Stimulated activated CD8-positive, alpha-beta memory T cell treated with anti-CD3 and anti-CD28 coated beads, Interleukin-15, amount 100 ng/mL, for 1 hour (primary cell): Measurements from ENCODE around the gene FGFR2.

Experiments
- DNase-seq: peaks from one replicate; pipeline ENCODE4 v3.0.0-alpha.2; 2020; ENCODE audit warnings: low read depth

The FGFR2 gene

GRCh38 chr10:121610798-121611323 is 12.6 kb upstream of the FGFR2 start:
- DNase-seq, result no peak

DNA sequence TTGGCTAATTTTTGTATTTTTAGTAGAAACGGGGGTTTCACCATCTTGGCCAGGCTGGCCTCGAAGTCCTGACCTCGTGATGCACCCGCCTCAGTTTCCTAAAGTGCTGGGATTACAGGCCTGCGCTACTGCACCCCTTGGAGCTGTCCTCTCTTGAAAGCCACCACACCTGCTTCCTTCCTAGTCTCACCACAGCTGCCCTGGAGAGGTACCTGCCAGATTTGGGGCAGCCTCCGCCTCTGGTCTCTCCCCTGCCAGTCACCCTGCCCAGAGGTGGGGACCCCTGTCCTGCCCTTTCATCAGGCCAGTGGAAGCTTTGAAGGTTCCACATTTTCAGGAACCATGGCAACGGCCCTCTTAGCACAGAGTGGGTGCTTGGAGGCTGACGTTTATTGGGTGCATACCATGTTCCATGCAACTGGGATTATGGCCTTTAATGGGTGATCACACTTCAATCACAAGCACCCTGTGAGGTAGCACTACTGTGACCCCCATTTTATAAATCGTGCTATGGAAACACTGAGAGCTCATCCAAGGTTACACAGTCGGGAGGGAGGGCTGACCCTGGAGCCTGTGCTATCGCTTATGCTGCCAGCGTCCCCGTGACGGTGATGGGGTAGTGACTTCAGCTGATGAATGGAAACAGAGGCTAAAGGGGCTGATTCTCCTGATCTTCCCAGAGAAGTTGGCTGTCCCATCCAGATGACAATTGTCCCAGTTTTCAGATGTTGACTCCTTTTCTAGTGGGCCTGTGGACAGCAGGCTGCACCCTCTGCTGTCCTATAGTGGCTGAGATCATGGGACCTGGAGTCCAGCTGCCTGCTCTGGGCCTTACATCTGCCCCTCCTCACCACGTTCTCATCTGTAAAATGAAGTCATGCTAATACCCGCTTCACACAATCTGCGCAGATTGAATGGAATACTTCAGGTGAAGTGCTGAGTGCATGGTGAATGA is 11.5 kb upstream of the FGFR2 start:
- DNase-seq, result no peak

DNA sequence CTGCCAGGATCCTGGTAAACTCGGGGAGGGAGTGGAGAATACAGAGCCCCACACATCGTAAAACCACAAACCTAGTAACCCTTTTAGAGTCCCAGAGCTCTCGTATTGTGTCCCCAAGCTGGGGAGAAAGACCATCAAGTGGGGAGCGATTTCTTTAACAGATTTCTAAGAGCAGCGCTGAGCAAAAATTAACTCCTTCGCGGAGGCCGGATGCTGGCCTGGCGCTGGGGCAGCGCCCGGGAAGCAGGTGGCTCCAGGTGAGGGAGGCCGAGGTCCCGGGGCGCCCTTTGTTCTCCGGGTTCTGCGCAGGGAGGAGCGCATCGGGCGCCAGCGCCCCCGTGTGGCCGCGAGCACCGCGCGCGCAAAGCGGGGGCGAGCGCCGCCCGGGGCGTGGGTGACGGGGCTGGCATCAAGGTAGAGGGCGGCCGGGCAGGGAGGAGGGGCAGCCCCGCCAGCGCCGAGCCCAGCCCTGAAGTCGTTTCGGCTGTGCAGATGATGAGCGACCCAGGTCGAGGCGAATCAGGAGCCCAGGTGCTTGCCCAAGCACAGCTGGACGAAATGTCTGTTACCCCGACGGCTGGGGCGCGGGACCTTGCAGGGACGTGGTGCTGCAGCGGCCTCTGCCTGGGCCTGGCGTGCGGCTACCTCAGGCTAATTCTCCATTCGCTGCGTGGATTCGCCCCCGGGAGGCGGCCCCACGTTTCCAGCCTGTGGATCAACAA is 10.4 kb upstream of the FGFR2 start:
- DNase-seq, result no peak

DNA sequence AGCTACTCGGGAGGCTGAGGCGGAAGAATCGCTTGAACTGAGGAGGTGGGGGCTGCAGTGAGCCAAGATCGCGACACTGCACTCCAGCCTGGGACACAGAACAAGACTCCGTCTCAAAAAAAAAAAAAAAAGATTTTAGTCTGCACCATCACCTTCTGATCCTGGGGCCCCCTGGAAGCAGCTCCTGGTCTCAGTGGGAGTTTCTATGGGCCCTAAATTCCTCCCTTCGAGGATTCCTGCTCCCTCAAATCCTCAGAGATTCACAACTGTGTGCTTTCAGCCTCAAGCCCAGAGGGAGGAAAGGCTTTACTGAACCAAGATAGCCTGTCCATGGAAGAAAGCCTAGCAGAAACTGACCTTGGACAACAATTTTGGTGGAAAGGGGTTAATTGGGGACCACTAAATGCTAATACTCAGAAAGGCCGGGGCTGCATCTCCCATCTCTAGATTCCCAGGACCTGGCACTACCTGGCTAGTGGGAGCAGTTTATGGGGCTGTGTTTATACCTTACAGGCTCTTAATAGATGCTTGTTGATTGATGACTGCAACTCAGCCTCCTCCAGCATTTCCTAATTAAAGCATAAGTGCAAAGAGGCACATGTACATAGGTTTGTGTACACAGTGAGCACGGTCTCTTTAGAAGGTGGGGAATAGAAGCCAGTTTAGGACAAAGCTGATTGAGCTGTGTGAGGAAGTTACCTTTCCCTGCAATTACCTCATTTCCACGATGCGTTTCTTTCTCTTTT is 9.2 kb upstream of the FGFR2 start:
- no peak for DNase-seq

- DNase-seq, result no peak
Observed at GRCh38 chr10:121605708-121606107, 7.5 kb upstream of the FGFR2 start.

- DNase-seq, result no peak
Observed at GRCh38 chr10:121601458-121601857, 3.2 kb upstream of the FGFR2 start.

DNA sequence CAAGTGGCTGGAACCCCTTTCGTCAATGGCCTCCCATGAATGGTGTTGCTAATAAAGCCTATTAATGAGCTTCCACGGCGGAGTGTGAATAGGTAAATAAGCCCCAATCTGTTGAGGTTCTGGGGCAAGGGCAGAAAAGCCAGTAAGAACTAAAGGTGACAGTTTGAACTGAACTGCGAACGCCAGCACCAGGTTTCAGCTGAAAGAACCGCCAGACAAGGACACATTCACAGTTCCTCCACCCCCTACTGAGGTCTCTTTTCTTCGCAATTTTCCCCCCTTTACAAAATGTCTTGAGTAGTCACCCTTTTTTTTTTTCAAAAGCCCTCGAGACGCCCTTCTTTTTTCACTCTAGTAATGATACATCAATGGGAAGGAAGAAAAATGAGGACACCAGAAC is 2.4 kb upstream of the FGFR2 start:
- no peak for DNase-seq

- no peak for DNase-seq
Observed at GRCh38 chr10:121599947-121600346, 1.7 kb upstream of the FGFR2 start.

DNA sequence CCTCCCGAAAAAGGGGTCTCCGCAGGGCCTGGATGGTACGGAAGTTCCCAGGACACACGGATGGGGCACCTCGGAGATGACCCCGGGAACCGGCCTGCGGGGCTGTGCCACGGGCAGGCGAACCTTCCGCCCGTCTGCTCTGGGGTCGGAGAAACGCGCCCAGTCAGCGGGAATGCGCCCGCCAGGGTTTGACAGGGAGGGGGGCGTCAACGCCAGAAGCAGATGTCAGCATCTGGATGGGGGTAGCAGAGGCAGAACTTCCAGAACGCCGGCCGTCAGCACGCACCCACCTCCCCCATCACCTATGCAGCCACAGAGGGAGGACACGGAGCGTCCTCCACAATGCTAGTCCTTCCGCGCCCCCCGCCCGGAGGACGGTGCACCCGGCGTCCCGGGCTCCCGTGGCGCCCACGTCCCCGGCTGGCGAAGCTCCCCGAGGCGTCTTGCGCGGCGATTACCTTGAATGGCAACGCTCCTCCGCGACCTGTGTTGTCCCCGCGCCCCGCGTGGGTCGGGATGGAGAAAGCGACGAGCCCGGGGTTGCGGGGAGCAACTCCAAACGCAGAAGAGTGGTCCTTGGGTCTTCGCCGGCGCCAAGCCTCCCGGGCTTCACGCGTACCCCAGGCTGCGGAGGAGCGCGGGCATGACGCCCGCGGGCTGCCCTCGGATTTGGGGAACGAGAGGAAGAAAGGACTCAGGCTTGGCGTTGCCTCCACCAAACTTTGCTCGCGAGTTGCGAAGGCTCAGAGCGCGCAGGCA is 561 bp downstream of the FGFR2 start:
- no peak for DNase-seq

GRCh38 chr10:121596689-121597503 is 1.3 kb downstream of the FGFR2 start:
- DNase-seq, result no peak

DNA sequence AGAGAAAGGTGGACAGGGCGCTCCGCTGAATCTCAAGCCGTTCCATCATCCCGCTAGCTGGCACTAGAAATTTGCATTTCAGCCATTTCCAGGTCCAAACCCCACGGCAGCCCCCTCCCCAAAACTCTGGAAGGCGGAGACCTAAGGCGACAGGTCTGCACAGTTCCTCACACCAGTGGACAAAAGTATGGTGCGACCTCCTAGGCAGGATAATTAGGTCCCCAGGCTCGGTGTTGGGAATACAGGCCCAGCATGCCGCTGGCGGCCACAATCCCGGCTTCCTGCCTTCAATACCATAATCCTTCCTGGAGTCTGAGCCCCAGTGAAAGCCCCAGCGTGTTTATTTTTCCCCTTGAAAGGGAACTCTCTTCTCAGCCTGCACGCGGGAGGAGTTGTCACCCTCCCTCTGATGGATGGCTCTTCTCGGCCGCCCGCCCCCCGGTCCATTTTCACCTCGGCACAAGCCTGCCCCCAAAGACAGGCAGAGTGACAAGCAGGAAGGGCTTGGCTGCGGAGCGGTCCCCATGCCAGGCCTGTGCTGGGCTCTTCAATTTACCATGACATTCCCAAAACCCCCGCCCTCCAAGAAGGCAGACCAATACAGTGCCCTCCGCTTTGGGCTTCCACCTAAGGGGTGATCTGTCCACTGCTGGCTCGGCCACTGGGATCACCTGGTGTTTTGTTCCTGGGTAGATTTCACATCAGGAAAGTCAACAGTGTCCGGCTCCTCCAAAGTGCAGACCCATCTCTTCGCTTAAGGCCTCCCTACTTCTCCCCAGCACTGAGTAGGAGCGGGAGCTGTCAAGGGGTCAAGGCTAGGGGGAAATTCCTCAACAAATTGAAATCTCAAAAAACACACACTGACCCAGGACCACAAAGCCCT is 2.2 kb downstream of the FGFR2 start:
- no peak for DNase-seq

- DNase-seq, result no peak
Observed at GRCh38 chr10:121595351-121595805, 2.9 kb downstream of the FGFR2 start.

- no peak for DNase-seq
Observed at GRCh38 chr10:121594623-121595350, 3.5 kb downstream of the FGFR2 start.

- no peak for DNase-seq
Observed at GRCh38 chr10:121594076-121594475, 4.2 kb downstream of the FGFR2 start.

- DNase-seq, result no peak
Observed at GRCh38 chr10:121593281-121594075, 4.8 kb downstream of the FGFR2 start.

DNA sequence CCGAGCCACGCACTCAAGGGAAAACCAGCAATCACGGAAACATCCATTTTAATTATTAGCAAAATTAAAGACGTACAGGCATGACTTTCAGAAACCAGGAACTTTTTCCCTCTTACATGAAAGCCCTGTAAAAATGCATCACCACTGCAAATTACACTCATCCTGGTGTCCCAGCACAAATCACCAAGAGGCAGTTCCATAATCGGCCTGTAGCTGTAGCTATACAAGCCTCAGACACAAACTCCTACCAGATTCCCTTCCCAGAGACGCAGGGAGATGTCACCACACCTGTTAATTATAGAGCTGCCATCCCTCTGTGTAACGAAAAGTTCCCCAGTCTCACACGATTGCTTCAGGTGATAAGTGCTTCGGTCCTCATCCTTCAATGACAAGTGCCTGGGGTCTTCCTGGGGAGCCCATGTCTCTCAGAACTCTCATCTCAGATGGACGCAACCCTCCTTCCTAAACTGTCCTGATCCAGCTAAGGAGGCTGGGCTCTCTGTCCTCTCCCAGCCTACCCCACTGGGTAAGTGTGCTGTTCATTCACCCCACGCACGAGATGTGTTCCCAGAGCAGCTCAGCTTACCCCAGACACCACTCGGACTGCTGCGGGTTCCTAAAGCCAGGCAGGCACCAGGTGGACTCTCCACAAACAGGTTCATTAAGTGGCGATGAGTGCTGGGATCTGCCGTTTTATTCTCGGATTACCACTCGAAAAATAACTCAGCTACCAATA is 5.9 kb downstream of the FGFR2 start:
- DNase-seq, result no peak

DNA sequence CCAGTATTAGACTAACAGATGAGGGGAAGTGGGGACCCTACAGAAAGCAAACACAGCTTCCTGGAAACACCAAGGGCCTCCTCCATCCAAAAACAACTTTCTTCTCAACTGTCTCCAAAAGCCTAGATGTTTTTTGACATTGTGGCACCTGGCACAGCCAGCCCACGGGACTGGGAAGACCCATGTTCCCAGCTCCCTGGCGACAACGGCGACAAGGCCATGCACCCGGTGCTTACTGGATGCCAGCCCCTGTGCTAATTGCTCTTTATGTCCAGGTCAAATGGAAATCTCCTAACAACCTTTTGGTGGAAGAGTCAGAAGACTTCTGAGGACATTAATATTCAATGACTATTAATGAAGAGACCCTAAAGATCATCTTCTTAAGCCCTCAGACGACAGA is 7.1 kb downstream of the FGFR2 start:
- DNase-seq, result no peak
